K562 treated with DMSO at 1 percent for 4 hours (cell line): ENCODE measurements around the gene PTGES. TPM values are rescaled to one million over a fixed set of nuclear protein-coding genes. Genes with fewer than 3 reads are reported as not detected.

Experiments
- total RNA-seq: library from RNA; unstranded; fragments of 300-600 nt; gene quantifications from 2 replicates; pipeline ENCODE4 v1.2.3, GENCODE V29; 2022; ENCODE audit not compliant: insufficient read depth

PTGES gene, protein sequence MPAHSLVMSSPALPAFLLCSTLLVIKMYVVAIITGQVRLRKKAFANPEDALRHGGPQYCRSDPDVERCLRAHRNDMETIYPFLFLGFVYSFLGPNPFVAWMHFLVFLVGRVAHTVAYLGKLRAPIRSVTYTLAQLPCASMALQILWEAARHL
- not detected in 2 replicates for total RNA-seq

DNA sequence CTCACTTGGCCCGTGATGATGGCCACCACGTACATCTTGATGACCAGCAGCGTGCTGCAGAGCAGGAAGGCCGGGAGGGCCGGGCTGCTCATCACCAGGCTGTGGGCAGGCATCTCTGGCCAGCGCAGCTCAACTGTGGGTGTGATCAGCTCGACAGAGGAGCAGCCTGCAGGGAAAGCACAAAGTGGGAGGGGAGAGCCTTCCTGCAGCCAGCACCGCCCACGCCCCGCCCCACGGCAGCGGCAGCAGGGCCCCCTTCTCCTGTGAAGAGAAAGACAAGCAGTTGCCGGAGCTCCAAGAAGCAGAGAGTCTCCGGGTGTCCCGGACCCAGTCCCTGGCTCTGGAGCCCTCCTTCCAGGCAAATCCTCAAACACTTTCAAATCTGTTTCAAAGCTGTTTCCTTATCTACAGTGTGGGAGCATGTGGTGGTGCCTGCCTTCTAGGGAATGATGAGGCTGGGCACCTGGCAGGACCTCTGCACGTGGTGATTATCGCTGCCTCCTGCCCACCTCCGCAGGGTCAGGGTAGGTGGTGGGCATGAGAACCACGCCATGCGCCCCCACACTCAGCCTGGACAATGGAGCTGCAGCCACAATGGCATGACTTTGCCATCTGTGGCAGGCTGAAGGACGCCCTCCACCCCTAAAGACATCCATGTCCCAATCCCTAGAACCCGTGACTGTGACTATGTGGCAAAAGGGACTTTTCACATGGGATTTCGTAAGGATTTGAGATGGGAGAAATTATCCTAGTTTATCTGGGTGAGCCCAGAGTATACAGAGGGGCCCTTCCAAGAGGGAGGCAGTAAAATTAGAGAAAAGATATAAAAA is at the start of gene PTGES:
PTGES (minus strand) TSS at position 143 of the 830 bp plus-strand sequence; CDS start at position 113, 30 bp downstream.

Other genes starting within 250 kb of the PTGES start
- not detected in 2 replicates for gene C9orf50, start 131.9 kb downstream of the PTGES start, total RNA-seq
- gene NTMT1, start 126.9 kb downstream of the PTGES start, total RNA-seq: 49.1 and 53.1 TPM in 2 replicates
- gene ASB6, start 110.9 kb downstream of the PTGES start, total RNA-seq: 17.1 and 19.8 TPM in 2 replicates
- gene PRRX2, start 87.4 kb downstream of the PTGES start, total RNA-seq: not detected in 2 replicates
- 34.9 and 37.9 TPM in 2 replicates for gene TOR1B, start 50.1 kb upstream of the PTGES start, total RNA-seq
- gene TOR1A, start 71.1 kb upstream of the PTGES start, total RNA-seq: 45.0 and 57.8 TPM in 2 replicates
- 91.3 and 92.2 TPM in 2 replicates for gene C9orf78, start 82.2 kb upstream of the PTGES start, total RNA-seq
- gene USP20, start 82.4 kb upstream of the PTGES start, total RNA-seq: 93.8 and 95.0 TPM in 2 replicates